NCI-H446 (cell line): Measurements from ENCODE around the gene FGF14.
"Not testable (repeated sequence)": the region's sequence is repeated elsewhere in the genome, so short reads cannot be mapped to it uniquely, and the experiment has no call there.

Experiments
- DNase-seq, 2 experiments: peaks; one replicate each; lab custom pipeline; 2025; lab: John Stamatoyannopoulos, UW

The FGF14 gene

GRCh38 chr13:101868585-101869469 is 533.0 kb downstream of the FGF14 start:
- DNase-seq = no peak

GRCh38 chr13:101866889-101867581 is 534.8 kb downstream of the FGF14 start:
- no peak for DNase-seq

GRCh38 chr13:101858860-101859259 is 543.0 kb downstream of the FGF14 start:
- DNase-seq = no peak

- peak; percentile 51 to 56 for DNase-seq
Observed at GRCh38 chr13:101846701-101847100, 555.1 kb downstream of the FGF14 start.

- no peak for DNase-seq
Observed at GRCh38 chr13:101846249-101846648, 555.6 kb downstream of the FGF14 start.

- DNase-seq = no peak
Observed at GRCh38 chr13:101845245-101846020, 556.4 kb downstream of the FGF14 start.

- DNase-seq = no peak
Observed at GRCh38 chr13:101841698-101842097, 560.1 kb downstream of the FGF14 start.

GRCh38 chr13:101838323-101838722 is 563.5 kb downstream of the FGF14 start:
- no peak for DNase-seq

GRCh38 chr13:101837778-101838177 is 564.1 kb downstream of the FGF14 start:
- DNase-seq = not testable (repeated sequence)

GRCh38 chr13:101837288-101837687 is 564.6 kb downstream of the FGF14 start:
- no peak for DNase-seq

GRCh38 chr13:101835920-101836319 is 565.9 kb downstream of the FGF14 start:
- DNase-seq = no peak

GRCh38 chr13:101833671-101834070 is 568.2 kb downstream of the FGF14 start:
- no peak for DNase-seq

GRCh38 chr13:101830035-101830434 is 571.8 kb downstream of the FGF14 start:
- DNase-seq = peak in 1 of 2 experiments; percentile 18

- DNase-seq = peak; percentile 53 to 73
Observed at GRCh38 chr13:101829484-101829883, 572.4 kb downstream of the FGF14 start.

- DNase-seq = no peak
Observed at GRCh38 chr13:101828119-101828518, 573.7 kb downstream of the FGF14 start.

- DNase-seq = no peak
Observed at GRCh38 chr13:101817898-101818297, 584.0 kb downstream of the FGF14 start.

GRCh38 chr13:101811881-101812280 is 590.0 kb downstream of the FGF14 start:
- DNase-seq = no peak

GRCh38 chr13:101811284-101811839 is 590.5 kb downstream of the FGF14 start:
- DNase-seq = no peak

- DNase-seq = no peak
Observed at GRCh38 chr13:101799196-101799595, 602.7 kb downstream of the FGF14 start.

- no peak for DNase-seq
Observed at GRCh38 chr13:101798437-101798836, 603.4 kb downstream of the FGF14 start.

- no peak for DNase-seq
Observed at GRCh38 chr13:101795460-101795859, 606.4 kb downstream of the FGF14 start.

- DNase-seq = peak; percentile 40 to 74
Observed at GRCh38 chr13:101795025-101795424, 606.8 kb downstream of the FGF14 start.
